Activated T-helper 1 cell treated with Interleukin-2 at 50 U/mL for 16 hours (primary cell): ENCODE measurements around the gene TMEM272.
"Not testable (repeated sequence)": the region's sequence is repeated elsewhere in the genome, so short reads cannot be mapped to it uniquely, and the experiment has no call there.

Experiments
- DNase-seq: peaks from one replicate; pipeline ENCODE4 v3.0.0-alpha.2; 2020; ENCODE audit warnings: low read depth

The TMEM272 gene

GRCh38 chr13:51824712-51825111 lies 20.3 kb downstream of the TMEM272 start:
- not testable (repeated sequence) for DNase-seq

- no peak for DNase-seq
Measured at GRCh38 chr13:51823863-51824262, 21.1 kb downstream of the TMEM272 start.

GRCh38 chr13:51823359-51823758 lies 21.6 kb downstream of the TMEM272 start:
- no peak for DNase-seq

GRCh38 chr13:51822106-51822815 lies 22.7 kb downstream of the TMEM272 start:
- no peak for DNase-seq

GRCh38 chr13:51821606-51822005 lies 23.4 kb downstream of the TMEM272 start:
- no peak for DNase-seq

- no peak for DNase-seq
Measured at GRCh38 chr13:51820016-51820597, 24.9 kb downstream of the TMEM272 start.

- no peak for DNase-seq
Measured at GRCh38 chr13:51819544-51819943, 25.4 kb downstream of the TMEM272 start.

GRCh38 chr13:51818781-51819511 lies 26.0 kb downstream of the TMEM272 start:
- no peak for DNase-seq

- DNase-seq: no peak
Measured at GRCh38 chr13:51818276-51818675, 26.7 kb downstream of the TMEM272 start.

- DNase-seq: no peak
Measured at GRCh38 chr13:51817717-51818116, 27.3 kb downstream of the TMEM272 start.

- DNase-seq: no peak
Measured at GRCh38 chr13:51816604-51817249, 28.2 kb downstream of the TMEM272 start.

- no peak for DNase-seq
Measured at GRCh38 chr13:51815848-51816247, 29.1 kb downstream of the TMEM272 start.

GRCh38 chr13:51814825-51815650 lies 29.9 kb downstream of the TMEM272 start:
- DNase-seq: peak; percentile 49

GRCh38 chr13:51814071-51814470 lies 30.9 kb downstream of the TMEM272 start:
- DNase-seq: no peak

- no peak for DNase-seq
Measured at GRCh38 chr13:51811920-51812451, 33.0 kb downstream of the TMEM272 start.

- no peak for DNase-seq
Measured at GRCh38 chr13:51811046-51811445, 33.9 kb downstream of the TMEM272 start.

- DNase-seq: no peak
Measured at GRCh38 chr13:51808811-51809210, 36.2 kb downstream of the TMEM272 start.

- no peak for DNase-seq
Measured at GRCh38 chr13:51807041-51807440, 37.9 kb downstream of the TMEM272 start.

GRCh38 chr13:51806566-51806965 lies 38.4 kb downstream of the TMEM272 start:
- no peak for DNase-seq

GRCh38 chr13:51805925-51806324 lies 39.1 kb downstream of the TMEM272 start:
- DNase-seq: no peak

- no peak for DNase-seq
Measured at GRCh38 chr13:51805313-51805712, 39.7 kb downstream of the TMEM272 start.
